Glomerular visceral epithelial cell (primary cell): ENCODE data around the gene CSNK2A3.
"Not testable (repeated sequence)": the region's sequence is repeated elsewhere in the genome, so short reads cannot be mapped to it uniquely, and the experiment has no call there.

Source experiments
- DNase-seq: peaks from one replicate; pipeline ENCODE4 v3.0.0-alpha.2; 2016; ENCODE audit errors: extremely low spot score

CSNK2A3 gene

GRCh38 chr11:11379661-11380060, 26.6 kb upstream of the CSNK2A3 start:
- no peak for DNase-seq

GRCh38 chr11:11378184-11378940, 25.3 kb upstream of the CSNK2A3 start:
- no peak for DNase-seq

GRCh38 chr11:11374358-11375148, 21.5 kb upstream of the CSNK2A3 start:
- no peak for DNase-seq

GRCh38 chr11:11373934-11374333, 20.9 kb upstream of the CSNK2A3 start:
- no peak for DNase-seq

DNA sequence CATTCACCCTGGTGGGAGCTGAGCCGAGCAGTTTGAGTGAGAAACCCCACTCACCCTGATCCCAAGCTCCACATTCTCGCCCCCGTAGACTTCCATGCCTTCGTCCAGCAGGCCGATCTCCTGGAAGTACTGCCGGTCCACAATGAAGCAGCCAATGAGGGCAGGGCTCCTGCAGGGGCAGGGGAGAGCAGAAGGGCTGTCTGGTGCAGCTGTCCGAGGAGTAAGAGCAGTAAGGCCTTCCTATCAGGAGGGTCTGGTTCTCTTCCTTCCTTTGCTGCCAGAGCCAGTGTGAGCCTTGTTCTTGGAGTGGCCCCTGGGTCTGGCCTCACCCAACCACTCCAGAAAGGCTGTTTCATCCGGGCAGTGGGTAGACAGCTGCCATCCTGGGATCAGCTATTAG, 19.4 kb upstream of the CSNK2A3 start:
- DNase-seq, result no peak

DNA sequence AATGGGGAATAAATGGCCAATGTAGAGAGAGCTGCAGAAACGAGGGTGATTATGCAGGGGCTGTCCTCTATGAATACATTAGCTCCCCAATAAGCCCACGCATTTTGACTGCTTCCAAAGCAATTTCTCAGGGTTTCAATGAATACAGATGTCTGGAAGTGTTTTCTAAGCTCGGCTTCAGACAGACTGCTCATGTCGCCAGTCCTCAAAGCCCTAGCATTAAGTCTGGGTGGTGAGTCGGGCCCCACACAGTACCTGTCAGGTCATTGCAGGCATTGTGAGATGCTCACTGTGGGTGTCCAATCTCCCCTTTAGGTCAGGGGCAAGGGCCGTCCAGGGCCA, 17.9 kb upstream of the CSNK2A3 start:
- DNase-seq, result no peak

DNA sequence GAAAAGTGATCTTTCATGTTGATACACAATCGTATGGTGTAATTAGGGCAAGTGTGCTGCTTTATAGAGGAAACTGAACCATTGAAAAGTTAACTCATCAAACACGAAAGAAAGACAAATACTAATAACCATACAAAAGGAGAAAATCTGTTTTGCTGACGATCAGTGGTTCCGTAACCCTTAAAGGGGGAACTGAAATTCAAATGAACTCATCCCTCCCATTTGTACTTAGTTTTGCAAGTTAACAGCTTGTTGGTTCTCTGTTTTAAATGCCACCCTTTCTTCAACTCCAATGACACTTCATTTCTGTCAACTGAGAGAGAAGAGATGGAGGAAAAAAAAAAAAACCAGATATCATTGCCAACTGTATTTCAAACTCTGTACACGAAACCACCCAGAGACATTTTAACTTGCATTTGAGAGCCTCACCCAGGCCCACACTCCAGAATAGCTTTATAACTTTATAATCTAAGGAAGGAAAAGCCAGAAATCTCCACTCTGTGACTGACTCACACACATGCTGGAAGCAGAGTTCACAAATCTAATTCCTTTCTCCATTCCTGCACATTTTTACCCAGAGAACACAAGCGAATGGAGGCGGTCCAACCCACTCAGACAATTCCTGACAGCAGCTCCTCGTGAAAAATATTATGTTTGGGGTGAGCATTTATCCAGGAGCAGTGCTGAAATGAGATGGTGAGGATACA, 17.4 kb upstream of the CSNK2A3 start:
- DNase-seq, result no peak

DNA sequence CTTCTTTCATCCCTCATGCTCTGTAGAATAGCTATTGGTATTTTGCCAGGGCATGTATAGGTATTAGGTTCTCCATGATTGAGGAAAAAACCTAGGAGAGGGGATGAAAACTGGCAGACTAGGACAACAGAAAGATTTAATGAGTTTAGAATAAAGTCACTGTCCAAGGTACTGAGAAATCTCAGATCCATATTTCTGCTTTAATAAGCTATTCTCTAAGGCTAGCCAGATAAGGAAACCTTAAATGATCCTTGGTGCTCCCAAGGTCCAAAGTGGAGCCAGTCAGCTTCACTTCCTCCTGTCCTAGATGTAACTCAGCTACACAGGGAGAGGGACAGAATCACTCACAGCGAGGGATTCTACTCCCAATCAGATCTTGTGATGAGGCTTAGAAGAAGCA, 13.7 kb upstream of the CSNK2A3 start:
- no peak for DNase-seq

DNA sequence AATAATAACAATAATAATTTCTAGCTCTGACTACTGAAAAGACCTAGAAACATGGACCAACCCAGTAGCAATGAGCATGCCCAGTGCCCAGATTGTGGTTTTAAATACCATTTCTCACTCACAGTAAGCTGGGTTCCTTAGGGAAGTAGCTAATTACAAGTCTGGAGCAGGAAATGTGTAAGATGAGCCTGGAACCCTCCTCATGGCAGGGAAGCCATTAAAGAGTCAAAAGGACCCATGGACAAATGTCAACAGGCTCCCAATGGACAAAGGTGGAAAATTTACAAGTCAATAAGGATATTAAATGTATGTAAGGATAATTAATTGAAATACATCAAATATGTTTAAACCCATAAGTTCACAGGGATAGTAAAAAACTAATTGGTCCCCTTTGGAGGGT, 10.6 kb upstream of the CSNK2A3 start:
- no peak for DNase-seq

GRCh38 chr11:11359611-11360010, 6.6 kb upstream of the CSNK2A3 start:
- DNase-seq, result no peak

- no peak for DNase-seq
Observed at GRCh38 chr11:11356842-11357241, 3.8 kb upstream of the CSNK2A3 start.

DNA sequence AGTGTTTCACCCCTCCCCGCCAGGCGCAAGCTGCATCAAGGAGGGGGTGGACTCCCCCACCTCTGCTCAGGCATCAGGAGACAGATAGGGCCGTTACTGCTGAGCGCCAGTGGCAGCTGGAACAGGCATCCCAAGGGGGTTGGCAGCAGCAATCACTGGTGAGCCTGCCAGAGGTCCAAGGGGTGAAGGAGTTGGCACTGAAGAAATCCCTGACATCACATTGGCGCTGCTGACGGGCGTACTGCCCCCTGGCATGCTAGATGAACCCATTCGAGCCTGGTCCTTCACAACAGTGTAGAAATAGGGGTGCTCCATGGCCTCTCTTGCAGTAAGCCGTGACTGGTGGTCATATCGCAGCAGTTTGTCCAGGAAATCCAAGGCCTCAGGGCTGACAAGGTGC, 1.2 kb downstream of the CSNK2A3 start:
- DNase-seq, result not testable (repeated sequence)

- DNase-seq, result no peak
Observed at GRCh38 chr11:11351042-11351586, 1.9 kb downstream of the CSNK2A3 start.

DNA sequence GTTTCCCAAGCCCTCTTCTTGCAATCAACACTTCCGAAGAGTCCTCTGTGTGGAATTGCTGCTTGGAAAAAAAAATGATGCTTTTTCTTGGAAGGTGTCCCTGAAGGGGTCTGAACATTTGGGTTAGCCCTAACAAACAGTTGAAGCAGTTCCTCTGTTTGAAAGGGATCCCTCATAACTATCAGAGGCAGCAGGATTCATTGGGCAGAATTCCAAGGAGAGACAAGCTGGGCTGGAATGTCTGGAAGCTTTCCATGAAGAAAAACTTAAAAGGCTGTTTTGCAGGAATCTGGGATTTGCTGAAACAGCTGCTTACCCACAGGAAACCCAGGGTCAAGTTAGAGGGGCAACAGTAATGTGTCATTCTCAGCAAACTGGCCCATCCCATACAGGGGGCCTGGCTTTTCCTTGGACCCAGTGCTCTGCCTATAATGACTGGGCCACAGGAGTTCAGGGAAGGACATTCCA, 3.1 kb downstream of the CSNK2A3 start:
- DNase-seq, result no peak

DNA sequence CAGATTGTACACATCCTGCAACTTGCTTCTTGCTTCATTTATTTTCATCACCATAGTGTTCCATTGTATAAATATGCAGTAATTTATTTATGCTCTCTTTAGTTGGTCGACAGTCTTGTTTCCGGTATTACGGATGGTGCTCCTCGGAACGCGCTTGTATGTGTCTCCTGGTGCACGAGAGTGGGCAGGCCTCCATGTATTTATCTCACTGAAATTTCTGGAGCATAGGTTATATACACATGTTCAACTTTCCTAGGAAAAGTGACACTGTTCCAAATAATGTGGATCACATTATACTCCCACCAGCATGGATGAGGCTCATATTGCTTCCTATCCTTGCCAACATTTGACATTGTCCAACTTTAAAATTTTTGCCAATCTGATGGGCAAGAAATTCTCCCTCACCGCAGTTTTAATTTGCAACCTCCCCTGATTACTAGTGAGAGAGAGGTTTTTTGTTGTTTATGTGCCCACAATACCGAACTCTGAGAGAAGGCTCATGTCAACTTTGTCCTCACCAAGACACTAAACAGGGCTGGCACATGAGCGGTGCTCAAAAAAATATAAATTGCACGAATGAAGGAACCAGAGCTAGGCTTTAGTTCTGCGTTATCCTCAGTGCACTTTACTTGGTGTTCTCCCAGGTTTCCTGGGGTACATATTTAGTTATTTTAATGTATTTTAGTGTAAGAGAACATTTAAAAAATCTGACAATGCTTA, 3.8 kb downstream of the CSNK2A3 start:
- DNase-seq, result no peak

GRCh38 chr11:11348303-11348702, 4.7 kb downstream of the CSNK2A3 start:
- DNase-seq, result no peak

- DNase-seq, result no peak
Observed at GRCh38 chr11:11347592-11347991, 5.5 kb downstream of the CSNK2A3 start.

- no peak for DNase-seq
Observed at GRCh38 chr11:11346303-11346702, 6.7 kb downstream of the CSNK2A3 start.

GRCh38 chr11:11345099-11345498, 8.0 kb downstream of the CSNK2A3 start:
- DNase-seq, result no peak

DNA sequence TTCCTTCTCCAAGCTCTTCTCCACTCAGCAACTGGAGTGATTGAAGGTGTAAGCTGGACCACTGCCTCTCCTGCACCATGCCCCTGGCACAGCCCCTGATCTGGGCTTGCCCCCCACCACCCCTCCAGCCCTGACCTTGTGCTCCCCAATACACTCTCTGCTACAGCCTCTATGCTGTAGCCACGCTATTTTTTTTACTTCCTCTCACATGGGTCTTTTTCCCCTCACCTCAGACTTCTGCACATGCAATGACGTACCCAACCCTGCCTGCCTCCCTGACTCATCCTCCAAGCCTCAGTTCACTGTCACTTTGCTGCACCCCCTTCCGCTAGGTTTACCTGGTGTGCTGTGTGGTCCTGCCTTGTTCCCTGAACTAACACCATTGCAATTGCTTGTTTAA, 9.0 kb downstream of the CSNK2A3 start:
- no peak for DNase-seq

DNA sequence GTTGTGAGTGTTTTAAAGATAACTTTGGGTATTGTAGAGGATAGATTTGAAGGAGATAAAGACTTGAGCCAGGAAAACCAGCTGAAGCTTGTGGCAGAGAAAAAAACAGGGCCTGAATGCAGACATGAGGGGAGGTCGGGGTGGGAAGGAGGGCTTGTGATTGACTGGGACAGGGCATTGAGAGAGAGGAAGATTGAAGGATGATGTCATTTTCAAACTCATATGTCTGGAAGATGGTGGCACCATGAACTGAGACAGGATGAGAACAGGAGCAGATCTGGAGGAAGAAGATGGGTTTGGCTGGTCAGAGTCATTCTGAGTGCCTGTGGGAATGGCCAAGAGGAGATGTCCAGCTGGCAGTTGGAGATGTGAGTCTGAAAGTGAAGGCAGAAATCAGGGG, 14.7 kb downstream of the CSNK2A3 start:
- no peak for DNase-seq

DNA sequence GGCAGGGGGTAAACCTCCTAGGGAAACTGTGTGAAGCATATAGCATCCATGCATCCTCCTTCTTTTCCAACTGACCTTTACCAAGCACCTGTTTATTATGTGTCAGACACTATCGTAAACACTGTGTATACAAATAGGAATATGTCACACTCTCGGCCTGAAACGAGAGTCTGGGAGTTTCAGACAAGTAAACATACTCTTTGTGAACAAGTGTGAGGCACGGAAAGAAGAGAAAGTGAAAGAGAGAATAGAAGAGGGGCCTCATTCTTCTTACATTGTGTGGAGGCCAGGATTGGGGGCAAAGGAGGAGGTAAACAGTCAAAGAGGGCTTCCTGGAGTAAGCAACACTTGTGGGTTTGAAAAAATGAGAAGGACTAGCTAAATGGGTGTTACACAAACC, 16.4 kb downstream of the CSNK2A3 start:
- DNase-seq, result no peak
